Heart left ventricle (tissue), 16 donors: ENCODE data around the gene CMAS. TPM values are rescaled to one million over a fixed set of nuclear protein-coding genes. Genes with fewer than 3 reads are reported as not detected.

Experiments used
- ATAC-seq, 4 donors: fragments of 200-7000 bp; cut with Tn5 transposase; one replicate each; pipeline ENCODE4 v1.9.1; 2020 to 2022; ENCODE audit warnings: moderate library complexity in 4 of 4, mild to moderate bottlenecking in 3 of 4, moderate number of reproducible peaks in 1 of 4
- DNase-seq, 5 donors: peaks; one replicate each; pipeline ENCODE4 v3.0.0-alpha.2; 2020
- H3K27ac ChIP-seq, 12 donors: fragments of 200-600 bp; sonication (generic) in 4 of 12; one replicate each; pipeline versions ENCODE4 v1.5.0 to v1.8.0; 2016 to 2022; ENCODE audit warnings: mild to moderate bottlenecking in 2 of 12
- H3K27me3 ChIP-seq, 9 donors: fragments of 200-600 bp; sonication (generic) in 2 of 9; one replicate each; pipeline versions ENCODE4 v1.5.1 to v1.8.0; 2016 to 2022; ENCODE audit warnings: mild to moderate bottlenecking in 3 of 9
- H3K36me3 ChIP-seq, 9 donors: fragments of 200-600 bp; sonication (generic) in 2 of 9; one replicate each; pipeline versions ENCODE4 v1.5.0 to v1.8.0; 2018 to 2022; ENCODE audit warnings: mild to moderate bottlenecking in 2 of 9
- H3K4me1 ChIP-seq, 12 donors: fragments of 200-600 bp; sonication (generic) in 4 of 12; one replicate each; pipeline versions ENCODE4 v1.5.0 to v1.8.0; 2016 to 2022; ENCODE audit warnings: mild to moderate bottlenecking in 3 of 12
- H3K4me3 ChIP-seq, 12 donors: fragments of 200-600 bp; sonication (generic) in 4 of 12; one replicate each; pipeline versions ENCODE4 v1.5.0 to v1.8.0; 2017 to 2022; ENCODE audit warnings: mild to moderate bottlenecking in 9 of 12, moderate library complexity in 4 of 12
- H3K9me3 ChIP-seq, 12 donors: fragments of 200-600 bp; sonication (generic) in 4 of 12; one replicate each; pipeline versions ENCODE4 v1.5.0 to v1.8.0; 2016 to 2022; ENCODE audit warnings: mild to moderate bottlenecking in 1 of 12
- CTCF ChIP-seq, 12 donors: fragments of 200-600 bp; sonication (generic) in 4 of 12; IDR thresholded peaks; one replicate each; pipeline versions ENCODE4 v1.5.0 to v1.8.0; 2018 to 2022; ENCODE audit warnings: antibody characterized with exemption in 12 of 12, mild to moderate bottlenecking in 5 of 12
- POLR2A ChIP-seq, 2 donors: fragments of 450-650 bp; IDR thresholded peaks; one replicate each; pipeline ENCODE4 v1.6.1; 2017; ENCODE audit warnings: antibody characterized with exemption in 2 of 2, mild to moderate bottlenecking in 2 of 2, moderate library complexity in 2 of 2
- WGBS, 4 donors: extraction: QIAGEN DNeasy Blood & Tissue Kit in 2 of 4; methylation state at CpG; one replicate each; pipeline versions ENCODE4 v1.1.5 to v1.1.7; 2013 to 2018; 5-methylcytosine and 5-hydroxymethylcytosine counted together
- intact Hi-C, 10 donors: fragments of 100-400 bp; cut with DNase I; formaldehyde crosslinking; loops; one replicate each; pipeline versions ENCODE4 v1.11.1 to v1.14.2; 2022
- polyA plus RNA-seq, 2 donors: library from polyadenylated mRNA; stranded (reverse); fragments of 200-250 nt; gene quantifications; one replicate each; pipeline ENCODE4 v1.2.3, GENCODE V29; 2013
- total RNA-seq, 9 donors: library from RNA; depleted of rRNA in 2 of 9; stranded (reverse); fragments of >200 nt in 2 of 9; fragmentation: NEBNext Ultra II Directional in 3 of 9; extraction: Animal tissue kit (Norgen Biotek cat#: 25700) in 3 of 9; gene quantifications; one replicate each; pipeline versions ENCODE4 v1.1.0 to v1.2.4, GENCODE V29; 2016 to 2023
- donor health status: ischemic (EF 13 %, LVEDD 7.1; RV severe dilation, severe dysfunction).
- donor health status: healthy with polysubstance abuse.
- donor health status: DM: no; HTN: yes; CAD: no.
- donor health status: DM: no; HTN: no; CAD: no.
- donor health status: ischemic (EF 25% LVEDD 6.9; RV normal size, moderate dysfunction).
- donor health status: ischemic (EF 25% LVEDD 5.7; RV mildly dilated, moderate dysfunction).
- donor health status: healthy.
- donor health status: DM: yes; HTN: yes; CAD: no.
- donor health status: ischemic (EF 35%, LVEDD 5.7; RV mildly dilated, moderate dysfunction).
- donor health status: nonischemic (EF 11% LVEDD 7.7; RV severe dilation, severe dysfunction).
- donor health status: DM: yes; HTN: yes; CAD: no.
- donor health status: PGD.
- donor health status: ischemic (EF 29% LVEDD 5.4; RV normal size, mild dysfunction).
- donor health status: nonischemic (EF 23%, LVEDD 6.1; RV moderate dilation, normal function).

Gene CMAS
- total and polyA plus RNA-seq, 11 donors = 21.5 to 55.8 (median 34.6) TPM

GRCh38 chr12:22082190-22082701 is 36.2 kb downstream of the CMAS start:
- H3K27ac ChIP-seq = no peak overlapping the region
- WGBS, 4 donors = 73 to 83% (median 75%) methylated on average over 10 of the region's 10 CpGs
- ATAC-seq (peak in 1 of 4 donors; percentile 29), DNase-seq (no peak)
- H3K4me3 ChIP-seq = no peak overlapping the region
- H3K36me3 ChIP-seq = no peaks in the 10 kb centered on the region
- H3K9me3 ChIP-seq = no peaks in the 10 kb centered on the region
- H3K27me3 ChIP-seq = no peaks in the 10 kb centered on the region
- intact Hi-C loops = loop anchor here in 9 of 10 donors (2.0 to 10.0 kb wide), 6 partner anchors 253 to 380 kb away; partner anchors contain the start of gene ST8SIA1 (in 2 of the 9)
- no peaks in the 10 kb centered on the region for H3K4me1 ChIP-seq
- TF ChIP-seq CTCF (IDR thresholded peaks at IDR 0.05) (no peak), POLR2A (IDR thresholded peaks at IDR 0.05) (no peak)

- TF ChIP-seq POLR2A (IDR thresholded peaks at IDR 0.05) (no peak), CTCF (IDR thresholded peaks at IDR 0.05) (peak; percentile 27 to 68 (median 55))
- ATAC-seq (no peak), DNase-seq (no peak)
- intact Hi-C loops = loop anchor here (1.0 to 10.0 kb wide), 7 partner anchors 252 to 379 kb away; partner anchors contain the start of gene ST8SIA1 (in 2 of the 10)
- Histone ChIP-seq H3K9me3 (no peaks in the 10 kb centered on the region), H3K27ac (no peak overlapping the region), H3K4me1 (no peaks in the 10 kb centered on the region), H3K4me3 (no peak overlapping the region), H3K36me3 (no peaks in the 10 kb centered on the region), H3K27me3 (no peaks in the 10 kb centered on the region)
These were observed 37.1 kb downstream of the CMAS start for GRCh38 chr12:22083167-22083566.

- Histone ChIP-seq H3K4me3 (no peak overlapping the region), H3K27ac (no peak overlapping the region), H3K36me3 (no peaks in the 10 kb centered on the region), H3K4me1 (no peaks in the 10 kb centered on the region), H3K9me3 (no peaks in the 10 kb centered on the region), H3K27me3 (no peaks in the 10 kb centered on the region)
- ATAC-seq (no peak), DNase-seq (no peak)
- 0 to 91% (median 80%) methylated on average over 1 of the region's 1 CpG for WGBS, 4 donors
- intact Hi-C loops = loop anchor here in 9 of 10 donors (2.0 to 10.0 kb wide), 6 partner anchors 252 to 377 kb away; no protein-coding TSS in a partner anchor
- no peak for TF ChIP-seq CTCF (IDR thresholded peaks at IDR 0.05)
- TF ChIP-seq POLR2A (IDR thresholded peaks at IDR 0.05) = no peak
These were observed 38.8 kb downstream of the CMAS start for GRCh38 chr12:22084852-22085251.

- H3K36me3 ChIP-seq = no peaks in the 10 kb centered on the region
- DNase-seq (no peak), ATAC-seq (no peak)
- no peak for TF ChIP-seq CTCF (IDR thresholded peaks at IDR 0.05)
- TF ChIP-seq POLR2A (IDR thresholded peaks at IDR 0.05) = no peak
- no peak overlapping the region for H3K4me3 ChIP-seq
- WGBS, 4 donors = 88 to 94% (median 90%) methylated on average over 2 of the region's 2 CpGs
- H3K4me1 ChIP-seq = no peaks in the 10 kb centered on the region
- no peaks in the 10 kb centered on the region for H3K27me3 ChIP-seq
- H3K9me3 ChIP-seq = no peaks in the 10 kb centered on the region
- intact Hi-C loops = loop anchor here in 3 of 10 donors (5.0 to 10.0 kb wide), 2 partner anchors 248 to 356 kb away; no protein-coding TSS in a partner anchor
- no peak overlapping the region for H3K27ac ChIP-seq
These were observed 42.9 kb downstream of the CMAS start for GRCh38 chr12:22088886-22089285.
